ENCODE measurements around the gene PSMD2. TPM values are rescaled to one million over a fixed set of nuclear protein-coding genes. Genes with fewer than 3 reads are reported as not detected.

Gene PSMD2
- total and polyA plus RNA-seq, 10 of the 15 experiments (the other 5 are each of a cell fraction or from before 2014, with no cell fraction given) = 103 to 515 (median 197) TPM

- Histone ChIP-seq H2AFZ (ENCODE audit: control insufficient read depth, low read depth, low read length) (no peak overlapping the region), H4K20me1 (ENCODE audit: control insufficient read depth, insufficient read depth) (no peaks in the 10 kb centered on the region), H3K4me1 (ENCODE audit: control insufficient read depth, insufficient read depth, low read length) (peaks cover 6% of the 10 kb centered on the region), H3K79me2 (ENCODE audit: control insufficient read depth, insufficient read depth, low read length) (no peaks in the 10 kb centered on the region; the same call in 1 of the 2 replicates), H3K27ac (ENCODE audit: control insufficient read depth, insufficient read depth) (no peak overlapping the region), H3K9me3 (replicated peaks; ENCODE audit: control insufficient read depth, insufficient read depth, low read length) (no peaks in the 10 kb centered on the region), H3K9ac (ENCODE audit: control insufficient read depth, insufficient read depth, low read length) (no peak overlapping the region), H3K36me3 (ENCODE audit: control insufficient read depth in 2 of 2, insufficient read depth in 2 of 2, low read length in 1 of 2) (no peaks in the 10 kb centered on the region), H3K4me2 (ENCODE audit: control insufficient read depth, insufficient read depth) (no peak overlapping the region), H3K27me3 (replicated peaks in 1 of 2; ENCODE audit: control insufficient read depth in 2 of 2, insufficient read depth in 2 of 2, low read length in 1 of 2) (no peaks in the 10 kb centered on the region; a peak in 1 of 4 replicates), H3K4me3 (no peak overlapping the region)
- 76% methylated on average over 19 of the region's 24 CpGs for WGBS (ENCODE audit: insufficient coverage, insufficient replicate concordance, low lambda C conversion rate, missing lambda C conversion rate)
- intact Hi-C loops (cut with micrococcal nuclease; ENCODE audit: unreplicated experiment) = no loop called here
- ChIA-PET POLR2A (no interaction called here), CTCF (interaction anchor here (1.0 kb wide), 1 partner anchor 14 kb away, joined by 3 read pairs; no protein-coding TSS in a partner anchor), RAD21 (ENCODE audit: unreplicated experiment) (no interaction called here), SMC1A (ENCODE audit: uncharacterized antibody, unreplicated experiment) (no interaction called here)
- in situ Hi-C loops (cut with MboI) = no loop called here
- DNase-seq (ENCODE audit: low read depth, low spot score) (no peak), FAIRE-seq (no peak), ATAC-seq (no peak)
- no peak for TF ChIP-seq ZBED1 (IDR thresholded peaks at IDR 0.05; ENCODE audit: borderline replicate concordance)
- no TSS peak for BruUV-seq (replicated peaks)
Observed at GRCh38 chr3:184357248-184358123, 58.4 kb downstream of the PSMD2 start.

DNA sequence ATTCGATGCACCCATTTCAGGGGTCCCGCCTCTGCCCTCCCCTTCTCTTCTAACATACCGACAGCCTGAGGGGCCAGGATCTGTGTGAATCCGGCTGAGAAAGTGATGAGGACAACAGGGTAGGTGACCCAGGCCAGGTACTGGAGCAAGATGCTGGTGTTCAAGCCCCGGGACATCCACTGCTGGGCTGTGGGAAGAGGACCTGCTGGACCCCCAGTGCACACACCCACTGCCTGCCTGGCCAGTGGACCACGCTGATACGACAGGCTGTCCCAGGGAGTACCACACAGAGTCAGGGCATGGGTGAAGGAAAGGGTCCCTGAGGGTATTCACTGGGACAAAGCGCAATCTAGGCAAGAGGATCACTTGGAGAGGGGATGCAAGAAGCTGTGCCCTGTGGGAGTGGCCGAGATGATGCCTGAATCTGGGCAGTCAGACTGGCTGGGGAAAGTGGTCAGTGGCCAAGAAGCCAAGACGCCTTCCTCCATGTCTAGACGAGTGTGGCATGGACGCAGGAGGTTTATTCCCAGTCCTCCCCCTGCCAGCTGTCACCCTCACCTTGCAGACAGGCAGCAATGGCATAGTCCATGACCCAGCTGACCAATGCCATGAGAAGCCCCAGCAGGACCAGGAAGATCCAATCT, 59.2 kb downstream of the PSMD2 start:
- no peak for DNase-seq (ENCODE audit: low read depth, low spot score)
- ChIA-PET CTCF (no interaction called here), SMC1A (ENCODE audit: uncharacterized antibody, unreplicated experiment) (no interaction called here), RAD21 (ENCODE audit: unreplicated experiment) (no interaction called here), POLR2A (no interaction called here)
- Histone ChIP-seq H3K4me3 (no peak overlapping the region), H3K9ac (ENCODE audit: control insufficient read depth, insufficient read depth, low read length) (no peak overlapping the region), H2AFZ (ENCODE audit: control insufficient read depth, low read depth, low read length) (no peak overlapping the region), H3K4me2 (ENCODE audit: control insufficient read depth, insufficient read depth) (no peak overlapping the region), H4K20me1 (ENCODE audit: control insufficient read depth, insufficient read depth) (no peaks in the 10 kb centered on the region), H3K27ac (ENCODE audit: control insufficient read depth, insufficient read depth) (no peak overlapping the region), H3K79me2 (ENCODE audit: control insufficient read depth, insufficient read depth, low read length) (peaks cover under 1% of the 10 kb centered on the region), H3K9me3 (replicated peaks; ENCODE audit: control insufficient read depth, insufficient read depth, low read length) (no peaks in the 10 kb centered on the region), H3K4me1 (ENCODE audit: control insufficient read depth, insufficient read depth, low read length) (peaks cover 6% of the 10 kb centered on the region), H3K27me3 (replicated peaks in 1 of 2; ENCODE audit: control insufficient read depth in 2 of 2, insufficient read depth in 2 of 2, low read length in 1 of 2) (no peaks in the 10 kb centered on the region; a peak in 1 of 4 replicates), H3K36me3 (ENCODE audit: control insufficient read depth in 2 of 2, insufficient read depth in 2 of 2, low read length in 1 of 2) (no peaks in the 10 kb centered on the region)
- in situ Hi-C loops (cut with MboI) = no loop called here
- no TSS peak for BruUV-seq (replicated peaks)
- ATAC-seq = no peak
- intact Hi-C loops (cut with micrococcal nuclease; ENCODE audit: unreplicated experiment) = no loop called here
- FAIRE-seq = no peak
- WGBS (ENCODE audit: insufficient coverage, insufficient replicate concordance, low lambda C conversion rate, missing lambda C conversion rate) = 59% methylated on average over 12 of the region's 12 CpGs
- no peak for TF ChIP-seq EZH2 (IDR thresholded peaks at IDR 0.05; ENCODE audit: borderline replicate concordance, control insufficient read depth, low read depth, low read length)
- TF ChIP-seq CHD1 (IDR thresholded peaks at IDR 0.05; ENCODE audit: low read depth, low read length) = no peak
- no peak for TF ChIP-seq BHLHE40 (IDR thresholded peaks at IDR 0.05; ENCODE audit: borderline replicate concordance in 1 of 2, low read depth in 2 of 2, low read length in 1 of 2)
- TF ChIP-seq, protein P1, sequence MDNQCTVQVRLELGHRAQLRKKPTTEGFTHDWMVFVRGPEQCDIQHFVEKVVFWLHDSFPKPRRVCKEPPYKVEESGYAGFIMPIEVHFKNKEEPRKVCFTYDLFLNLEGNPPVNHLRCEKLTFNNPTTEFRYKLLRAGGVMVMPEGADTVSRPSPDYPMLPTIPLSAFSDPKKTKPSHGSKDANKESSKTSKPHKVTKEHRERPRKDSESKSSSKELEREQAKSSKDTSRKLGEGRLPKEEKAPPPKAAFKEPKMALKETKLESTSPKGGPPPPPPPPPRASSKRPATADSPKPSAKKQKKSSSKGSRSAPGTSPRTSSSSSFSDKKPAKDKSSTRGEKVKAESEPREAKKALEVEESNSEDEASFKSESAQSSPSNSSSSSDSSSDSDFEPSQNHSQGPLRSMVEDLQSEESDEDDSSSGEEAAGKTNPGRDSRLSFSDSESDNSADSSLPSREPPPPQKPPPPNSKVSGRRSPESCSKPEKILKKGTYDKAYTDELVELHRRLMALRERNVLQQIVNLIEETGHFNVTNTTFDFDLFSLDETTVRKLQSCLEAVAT (IDR thresholded peaks at IDR 0.05) = no peak
- no peak for TF ChIP-seq TCF3 (IDR thresholded peaks at IDR 0.05; ENCODE audit: borderline replicate concordance, insufficient read depth, low read depth, low read length)
- TF ChIP-seq CBX5 (IDR thresholded peaks at IDR 0.05; ENCODE audit: low read depth) = no peak
- TF ChIP-seq SMAD1 (IDR thresholded peaks at IDR 0.05; ENCODE audit: low read depth, partially characterized antibody) = no peak
- no peak for TF ChIP-seq USF2 (IDR thresholded peaks at IDR 0.05; ENCODE audit: borderline replicate concordance, low read depth, low read length)
- TF ChIP-seq, protein P2, sequence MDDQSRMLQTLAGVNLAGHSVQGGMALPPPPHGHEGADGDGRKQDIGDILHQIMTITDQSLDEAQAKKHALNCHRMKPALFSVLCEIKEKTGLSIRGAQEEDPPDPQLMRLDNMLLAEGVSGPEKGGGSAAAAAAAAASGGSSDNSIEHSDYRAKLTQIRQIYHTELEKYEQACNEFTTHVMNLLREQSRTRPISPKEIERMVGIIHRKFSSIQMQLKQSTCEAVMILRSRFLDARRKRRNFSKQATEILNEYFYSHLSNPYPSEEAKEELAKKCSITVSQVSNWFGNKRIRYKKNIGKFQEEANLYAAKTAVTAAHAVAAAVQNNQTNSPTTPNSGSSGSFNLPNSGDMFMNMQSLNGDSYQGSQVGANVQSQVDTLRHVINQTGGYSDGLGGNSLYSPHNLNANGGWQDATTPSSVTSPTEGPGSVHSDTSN (IDR thresholded peaks at IDR 0.05; ENCODE audit: insufficient replicate concordance, low read depth, low read length) = no peak
- no peak for TF ChIP-seq FOXK2 (IDR thresholded peaks at IDR 0.05)
- no peak for TF ChIP-seq LARP7 (IDR thresholded peaks at IDR 0.05)

All from GM12878 (cell line).